HepG2 (cell line): ENCODE results near the gene IQCN. TPM values are rescaled to one million over a fixed set of nuclear protein-coding genes. Genes with fewer than 3 reads are reported as not detected.

Source experiments
- MEF2D ChIP-seq: sonication (generic); formaldehyde crosslinking; IDR thresholded peaks from 2 replicates; pipeline ENCODE4 v1.5.1; 2020; ENCODE audit warnings: mild to moderate bottlenecking, missing genetic modification reagents
- MYPOP ChIP-seq: sonication (generic); formaldehyde crosslinking; IDR thresholded peaks from 2 replicates; pipeline ENCODE4 v1.8.1; 2023; ENCODE audit warnings: mild to moderate bottlenecking, moderate library complexity, missing genetic modification reagents
- POLR2A ChIP-seq, 2 experiments: IDR thresholded peaks; 2 replicates each; pipeline ENCODE4 v1.6.1; 2011; ENCODE audit warnings: low read depth in 2 of 2, low read length in 2 of 2, mild to moderate bottlenecking in 1 of 2, moderate library complexity in 1 of 2; ENCODE audit not compliant: insufficient read depth in 1 of 2
- RARA ChIP-seq: IDR thresholded peaks from 2 replicates; pipeline ENCODE4 v1.6.1; 2016; ENCODE audit warnings: missing genetic modification reagents, missing compliant biosample characterization
- RNF2 ChIP-seq: fragments of 450-650 bp; conservative IDR thresholded peaks from 2 replicates; pipeline ENCODE4 v1.6.1; 2016; ENCODE audit warnings: low read depth
- ZBTB46 ChIP-seq: sonication (generic); formaldehyde crosslinking; IDR thresholded peaks from 2 replicates; pipeline ENCODE4 v1.4.0; 2020; ENCODE audit warnings: mild to moderate bottlenecking, missing genetic modification reagents, borderline replicate concordance
- ZFP82 ChIP-seq: sonication (generic); formaldehyde crosslinking; IDR thresholded peaks from 2 replicates; pipeline ENCODE4 v1.5.1; 2020; ENCODE audit warnings: mild to moderate bottlenecking, missing genetic modification reagents, borderline replicate concordance
- ZNF142 ChIP-seq: sonication (generic); formaldehyde crosslinking; IDR thresholded peaks from 2 replicates; pipeline ENCODE4 v1.4.0; 2020; ENCODE audit warnings: missing genetic modification reagents
- ZNF180 ChIP-seq: sonication (generic); formaldehyde crosslinking; IDR thresholded peaks from 2 replicates; pipeline ENCODE4 v1.4.0; 2020; ENCODE audit warnings: low read depth, missing genetic modification reagents, borderline replicate concordance
- ZNF275 ChIP-seq: sonication (generic); formaldehyde crosslinking; IDR thresholded peaks from 2 replicates; pipeline ENCODE4 v1.8.0; 2022; ENCODE audit warnings: missing genetic modification reagents, mild to moderate bottlenecking, inconsistent platforms, borderline replicate concordance
- ZNF296 ChIP-seq: sonication (generic); formaldehyde crosslinking; conservative IDR thresholded peaks from 2 replicates; pipeline ENCODE4 v1.5.0; 2020; ENCODE audit warnings: mild to moderate bottlenecking, missing genetic modification reagents
- ZNF670 ChIP-seq: sonication (generic); formaldehyde crosslinking; IDR thresholded peaks from 2 replicates; pipeline ENCODE4 v1.8.0; 2022; ENCODE audit warnings: mild to moderate bottlenecking, missing genetic modification reagents, borderline replicate concordance
- ZNF687 ChIP-seq: sonication (generic); formaldehyde crosslinking; IDR thresholded peaks from 2 replicates; pipeline ENCODE4 v1.5.1; 2020; ENCODE audit warnings: mild to moderate bottlenecking, missing genetic modification reagents, moderate library complexity
- ZSCAN9 ChIP-seq: IDR thresholded peaks from 2 replicates; pipeline ENCODE4 v1.6.1; 2016; ENCODE audit warnings: borderline replicate concordance
- polyA plus RNA-seq, 8 experiments: library from polyadenylated mRNA; depleted of rRNA in 3 of 8; stranded (reverse) in 7 of 8; unstranded in 1 of 8; fragments of >200 nt; fragmentation: Illumina TruSeq in 4 of 8; extraction: Trizol in 4 of 8; gene quantifications; 2 replicates each; pipeline versions ENCODE4 v1.2.1 to v1.2.3, GENCODE V29; 2011 to 2016; ENCODE audit warnings: low read depth in 4 of 8, missing spikeins in 1 of 8, mixed read lengths in 1 of 8; ENCODE audit not compliant: insufficient read depth in 1 of 8
- total RNA-seq, 5 experiments: library from RNA; depleted of rRNA; stranded (reverse); fragments of >200 nt; fragmentation: Illumina TruSeq; extraction: Trizol; gene quantifications; 2 replicates each; pipeline ENCODE4 v1.2.3, GENCODE V29; 2016; ENCODE audit warnings: low read depth in 1 of 5

IQCN gene
- total and polyA plus RNA-seq, 2 of the 13 experiments (the other 11 are each of a cell fraction or from before 2014, with no cell fraction given): 0.04 to 0.18 TPM

GRCh38 chr19:18300930-18301717 lies 26.9 kb upstream of the IQCN start (continued):
- TF ChIP-seq ZNF687: peak; percentile 84
- peak; percentile 39 for TF ChIP-seq RARA (CRISPR knock-in tag)
- TF ChIP-seq MYPOP (CRISPR knock-in tag): no peak
- TF ChIP-seq ZFP82 (CRISPR knock-in tag): no peak
- no peak for TF ChIP-seq ZSCAN9 (CRISPR knock-in tag)
- TF ChIP-seq ZNF275: no peak
- TF ChIP-seq RNF2: no peak
- 0 out of 2 replicates have a peak, but pooled peaks have one; percentile 49 for TF ChIP-seq ZNF296 (CRISPR knock-in tag)
- TF ChIP-seq ZBTB46: no peak
- no peak for TF ChIP-seq POLR2A (IDR thresholded peaks at IDR 0.05; ENCODE audit: insufficient read depth in 1 of 2, low read depth in 2 of 2, low read length in 2 of 2)
- TF ChIP-seq ZNF180: no peak
- TF ChIP-seq MEF2D (CRISPR knock-in tag): no peak
- no peak for TF ChIP-seq ZNF670
- no peak for TF ChIP-seq ZNF142
